ENCODE results near the gene TSHZ2.
"Not testable (repeated sequence)": the region's sequence is repeated elsewhere in the genome, so short reads cannot be mapped to it uniquely, and the experiment has no call there.

Gene TSHZ2

DNA sequence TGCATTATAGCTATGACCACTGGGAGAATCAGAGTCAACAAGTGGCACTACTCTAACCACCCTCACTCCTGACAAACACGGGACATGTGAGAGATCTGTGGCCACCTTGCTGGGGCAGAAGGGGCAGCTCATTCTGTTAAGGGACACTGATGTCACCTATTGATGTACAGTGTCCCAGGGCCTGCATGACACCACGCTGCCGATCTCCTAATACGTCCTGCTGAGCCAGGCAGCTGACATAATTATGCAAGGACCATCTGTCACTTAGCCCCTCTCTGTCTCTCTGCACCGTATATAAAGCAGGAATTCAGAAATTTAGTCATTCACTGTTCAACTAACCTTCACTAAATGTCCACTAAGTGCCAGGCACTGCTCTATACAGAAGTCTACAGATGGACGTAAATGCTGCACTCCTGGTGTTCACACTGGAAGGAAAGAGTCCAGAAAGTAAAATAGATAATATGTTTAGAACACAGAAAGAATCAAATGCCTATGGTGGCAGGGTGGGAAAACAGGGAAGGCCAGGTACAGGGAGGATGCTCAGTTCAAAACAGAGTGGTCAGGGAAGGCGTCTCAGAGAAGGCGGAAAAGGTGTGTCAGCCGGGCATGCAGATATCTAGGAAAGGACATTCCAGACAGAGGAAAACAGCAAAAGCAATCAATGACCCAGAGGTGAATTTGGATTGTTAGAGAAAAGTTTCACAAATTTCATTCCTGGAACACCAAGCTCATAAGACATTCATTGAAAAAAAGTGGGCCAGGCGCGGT lies 447.7 kb downstream of the TSHZ2 start:
- no peak for DNase-seq (ENCODE audit: low spot score)

DNA sequence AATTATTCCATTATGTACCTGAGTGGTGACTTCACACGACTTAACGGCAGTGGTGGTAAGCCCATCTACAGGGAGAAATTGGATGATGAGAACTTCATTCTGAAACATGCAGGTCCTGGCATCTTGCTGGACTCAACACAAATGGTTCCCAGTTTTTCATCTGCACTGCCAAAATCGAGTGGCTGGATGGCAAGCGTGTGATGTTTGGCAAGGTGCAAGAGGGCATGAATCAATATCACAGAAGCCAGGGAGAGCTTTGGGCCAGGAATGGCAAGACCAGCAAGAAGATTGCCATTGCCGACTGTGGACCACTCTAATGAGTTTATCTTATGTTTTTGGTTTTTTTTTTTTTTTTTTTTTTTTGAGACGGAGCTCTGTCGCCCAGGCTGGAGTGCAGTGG lies 449.2 kb downstream of the TSHZ2 start:
- no peak for DNase-seq (ENCODE audit: low spot score)

DNA sequence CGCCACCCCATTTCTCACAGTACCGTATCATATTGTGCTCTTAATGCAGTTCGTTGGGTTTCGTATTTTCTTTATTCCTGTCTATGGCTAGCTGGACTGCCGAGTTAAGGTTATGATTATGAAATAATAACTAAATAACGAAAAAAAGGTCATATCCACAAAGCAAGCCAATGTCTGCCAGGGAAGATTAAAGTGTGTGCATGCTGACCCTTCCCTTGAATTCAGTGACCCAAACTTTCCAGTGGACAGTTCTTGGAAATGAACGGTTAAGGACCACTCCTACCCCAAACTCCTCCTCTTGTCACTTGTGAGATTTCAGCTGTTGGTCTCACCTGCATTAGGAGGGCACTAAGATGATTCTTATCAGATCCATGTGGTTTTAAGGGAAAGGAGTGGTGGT lies 449.9 kb downstream of the TSHZ2 start:
- DNase-seq (ENCODE audit: low spot score): no peak

DNA sequence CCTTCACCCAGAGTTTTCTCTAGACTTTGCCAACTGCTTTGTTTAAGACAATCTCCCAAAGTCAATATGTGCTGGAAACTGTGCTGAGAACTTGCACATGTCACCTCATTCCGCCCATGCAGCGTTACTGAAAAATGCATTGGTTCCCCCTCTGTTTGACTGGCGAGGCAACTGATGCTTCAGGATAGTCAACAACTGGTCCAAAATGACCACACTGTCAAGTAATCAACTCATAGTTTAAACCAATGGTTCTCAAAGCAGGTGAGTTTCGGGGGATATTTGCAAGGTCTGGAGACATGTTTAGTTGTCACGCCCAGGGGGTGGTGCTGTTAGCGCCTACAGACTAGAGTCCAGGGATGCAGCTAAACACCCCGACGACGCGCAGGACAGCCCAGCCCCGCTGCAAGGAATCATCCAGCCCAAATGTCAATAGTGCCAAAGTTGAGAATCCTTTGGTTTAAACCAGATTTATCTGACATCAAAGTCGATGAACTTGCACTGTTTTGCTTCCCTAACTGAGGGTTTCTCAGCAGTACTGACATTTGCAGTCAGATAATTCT lies 451.5 kb downstream of the TSHZ2 start:
- no peak for DNase-seq (ENCODE audit: low spot score)

- no peak for DNase-seq (ENCODE audit: low spot score)
These were observed 453.3 kb downstream of the TSHZ2 start for GRCh38 chr20:53425481-53425880.

DNA sequence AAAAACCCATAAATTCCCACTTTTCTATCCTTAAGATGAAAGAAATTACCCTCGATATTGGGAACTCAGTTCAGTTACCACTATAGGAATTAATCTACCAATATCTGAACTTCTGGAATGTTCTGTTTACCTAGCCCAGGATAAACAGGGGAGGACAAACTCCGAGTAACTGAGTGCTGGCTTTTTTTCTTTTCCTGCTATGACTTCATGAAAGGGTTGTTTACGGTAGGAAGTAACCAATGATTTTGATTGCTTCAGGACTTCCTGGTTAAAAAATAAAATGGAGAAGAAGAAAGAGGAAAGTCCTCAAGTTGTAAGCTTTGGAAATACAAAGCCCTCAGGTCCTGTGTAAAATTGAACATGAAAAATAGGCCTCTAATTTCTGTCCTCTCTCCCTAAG lies 453.8 kb downstream of the TSHZ2 start:
- DNase-seq (ENCODE audit: low spot score): no peak

DNA sequence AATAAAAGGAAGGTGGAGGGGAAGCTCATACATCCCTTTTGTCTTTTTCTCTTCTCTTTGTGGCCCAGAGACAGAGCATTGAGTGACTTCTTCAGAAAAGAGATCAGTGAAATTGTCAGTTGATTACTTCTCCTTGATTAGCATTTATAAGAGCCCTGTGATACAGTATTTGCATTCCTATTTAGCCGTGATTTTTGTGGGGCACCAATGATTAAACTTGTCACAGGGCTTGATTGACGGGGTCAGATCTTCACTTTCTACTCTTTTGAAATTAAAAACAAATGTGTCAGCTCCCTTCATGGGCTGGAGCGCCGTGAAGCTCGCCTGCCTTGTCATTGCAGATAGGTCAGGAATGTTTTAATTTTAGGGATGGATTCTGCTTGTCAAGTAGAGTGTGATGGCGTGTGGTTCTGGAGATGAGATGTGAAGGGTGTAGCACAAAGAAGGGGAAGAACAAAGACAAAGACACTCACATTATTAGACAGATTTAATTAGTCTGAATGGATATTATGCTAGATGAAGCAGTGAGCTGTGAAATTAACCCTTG lies 454.7 kb downstream of the TSHZ2 start:
- no peak for DNase-seq (ENCODE audit: low spot score)

- DNase-seq (ENCODE audit: low spot score): no peak
These were observed 455.8 kb downstream of the TSHZ2 start for GRCh38 chr20:53427951-53428350.

DNA sequence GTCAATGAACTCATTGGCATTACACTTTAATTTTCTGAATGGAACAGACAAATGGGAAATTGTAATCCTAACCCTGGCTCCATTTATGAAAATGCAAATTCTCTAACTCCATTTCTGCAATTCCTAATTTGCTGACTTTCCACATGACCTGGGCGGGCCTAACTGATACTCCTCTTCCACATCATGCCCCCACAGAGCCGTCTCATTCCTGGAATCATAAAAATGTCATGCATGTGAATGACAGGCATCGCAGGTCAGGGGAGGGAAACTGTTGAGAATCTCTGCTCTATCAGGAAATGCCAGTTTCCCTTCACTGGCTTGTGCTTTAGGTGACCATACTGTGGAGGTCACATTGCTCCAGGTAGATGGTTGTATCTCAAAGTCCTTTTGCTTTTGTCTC lies 456.4 kb downstream of the TSHZ2 start:
- no peak for DNase-seq (ENCODE audit: low spot score)

- no peak for DNase-seq (ENCODE audit: low spot score)
These were observed 456.8 kb downstream of the TSHZ2 start for GRCh38 chr20:53428996-53429395.

DNA sequence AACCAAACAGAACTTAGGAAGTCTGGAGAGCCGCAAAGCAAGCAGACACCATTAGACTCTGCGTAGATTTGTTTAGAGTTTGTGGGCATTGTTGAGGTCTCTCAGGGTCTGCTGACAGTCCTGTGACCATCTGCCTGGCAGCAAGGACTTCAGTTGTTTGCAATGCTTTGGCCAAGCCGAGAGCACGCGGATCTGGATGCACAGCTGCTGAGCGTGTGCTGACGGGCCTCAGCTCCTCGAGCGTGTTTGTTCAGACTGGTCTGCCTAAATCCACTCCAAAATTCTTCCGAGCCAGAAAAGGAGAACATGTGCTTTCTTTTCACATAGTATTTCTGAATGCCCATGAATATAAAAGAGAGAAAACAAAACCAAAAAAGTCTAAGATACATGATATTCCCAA lies 462.5 kb downstream of the TSHZ2 start:
- no peak for DNase-seq (ENCODE audit: low spot score)

- not testable (repeated sequence) for DNase-seq (ENCODE audit: low spot score)
These were observed 464.8 kb downstream of the TSHZ2 start for GRCh38 chr20:53436927-53437326.

DNA sequence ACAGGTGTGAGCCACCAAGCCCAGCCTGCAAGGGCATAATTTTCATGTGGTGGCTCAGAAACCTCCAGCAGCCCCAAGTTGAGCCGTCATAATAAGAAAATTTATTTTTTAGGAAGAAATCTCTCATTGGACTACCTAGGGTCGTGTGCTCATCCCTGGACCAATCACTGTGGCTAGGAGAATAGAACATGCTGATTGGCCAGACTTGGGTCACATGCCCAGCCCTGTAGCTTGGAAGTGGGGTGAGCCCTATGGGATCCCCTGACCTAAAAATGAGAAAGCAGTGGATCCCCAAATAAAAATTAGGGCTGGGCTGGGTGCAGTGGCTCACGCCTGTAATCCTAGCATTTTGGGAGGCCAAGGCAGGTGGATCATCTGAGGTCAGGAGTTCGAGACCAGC lies 466.2 kb downstream of the TSHZ2 start:
- no peak for DNase-seq (ENCODE audit: low spot score)

DNA sequence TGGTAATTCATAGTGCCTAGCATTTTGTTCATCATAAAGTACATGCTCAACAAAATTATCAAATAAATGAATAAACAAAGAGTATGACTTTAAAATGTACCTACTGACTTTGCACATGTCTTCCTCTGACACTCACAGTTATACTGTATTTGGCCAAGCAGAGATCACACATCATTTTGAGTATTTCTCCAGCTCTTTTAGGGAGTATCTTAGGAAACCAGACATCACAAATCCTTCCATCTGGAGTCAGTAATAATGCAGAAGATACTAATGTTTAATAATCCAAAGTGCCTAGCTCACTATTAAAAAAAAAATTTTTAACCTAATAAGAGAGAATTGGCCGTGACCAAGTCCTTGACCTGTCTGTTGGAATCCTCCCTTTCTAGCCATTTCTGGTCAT lies 466.9 kb downstream of the TSHZ2 start:
- DNase-seq (ENCODE audit: low spot score): no peak

- DNase-seq (ENCODE audit: low spot score): no peak
These were observed 467.5 kb downstream of the TSHZ2 start for GRCh38 chr20:53439616-53440015.

GRCh38 chr20:53444401-53445149 lies 472.4 kb downstream of the TSHZ2 start:
- DNase-seq (ENCODE audit: low spot score): no peak

GRCh38 chr20:53445321-53445731 lies 473.2 kb downstream of the TSHZ2 start:
- DNase-seq (ENCODE audit: low spot score): no peak

- no peak for DNase-seq (ENCODE audit: low spot score)
These were observed 473.8 kb downstream of the TSHZ2 start for GRCh38 chr20:53445932-53446331.

DNA sequence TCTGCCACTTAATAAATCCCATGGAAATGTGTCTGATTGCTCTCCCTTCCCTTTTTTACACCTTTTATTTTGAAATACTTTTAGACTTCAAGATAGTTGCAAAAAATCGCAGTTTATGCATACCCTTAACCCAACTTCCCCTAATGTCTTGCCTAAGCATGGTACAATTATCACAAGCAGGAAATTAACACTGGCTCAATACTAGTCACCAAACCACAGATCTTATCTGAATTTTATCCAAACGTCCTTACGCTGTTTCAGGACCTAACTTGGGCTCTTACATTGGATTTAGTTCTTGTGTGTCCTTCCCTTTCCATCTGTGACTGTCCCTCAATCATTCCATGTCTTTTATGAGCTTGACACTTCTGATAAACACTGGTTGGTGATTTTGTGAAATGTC lies 475.2 kb downstream of the TSHZ2 start:
- no peak for DNase-seq (ENCODE audit: low spot score)

- no peak for DNase-seq (ENCODE audit: low spot score)
These were observed 476.3 kb downstream of the TSHZ2 start for GRCh38 chr20:53448426-53448825.

DNA sequence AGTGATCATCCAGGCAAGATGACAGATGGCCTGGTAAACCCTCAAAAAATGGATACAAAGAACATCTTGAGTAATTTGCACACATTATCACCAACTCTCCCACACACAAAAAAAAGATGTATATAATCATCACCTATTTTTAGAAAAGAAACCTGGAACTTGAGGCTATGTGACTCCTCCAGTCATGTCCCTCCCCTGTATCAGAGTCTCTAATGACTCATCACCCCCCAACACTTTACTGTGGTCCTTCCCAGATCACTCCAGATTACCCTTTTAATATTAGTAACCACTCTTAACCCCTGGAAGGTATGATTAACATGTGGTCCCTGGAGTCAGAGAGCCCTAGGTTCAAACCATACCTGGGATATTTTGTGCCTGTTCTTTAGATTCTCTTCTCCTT lies 476.7 kb downstream of the TSHZ2 start:
- no peak for DNase-seq (ENCODE audit: low spot score)

DNA sequence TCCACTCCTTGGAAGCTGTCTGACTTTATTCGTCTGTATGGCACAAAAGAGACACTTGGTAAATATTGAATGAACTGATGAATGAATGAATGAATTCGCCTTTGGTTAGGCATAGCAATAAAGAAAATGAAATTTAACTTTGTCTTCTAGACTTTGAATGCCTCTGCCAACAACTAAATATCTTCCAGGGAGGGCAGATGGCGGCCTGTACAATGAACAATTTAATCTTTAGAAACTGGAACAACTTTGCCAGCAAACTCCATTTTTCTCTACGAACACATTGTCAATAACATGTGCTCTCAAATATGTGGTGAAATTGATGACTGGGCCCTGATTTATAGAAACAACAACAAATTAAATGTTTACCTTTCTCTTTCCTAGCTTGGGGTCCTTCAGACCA lies 480.9 kb downstream of the TSHZ2 start:
- no peak for DNase-seq (ENCODE audit: low spot score)

GRCh38 chr20:53454675-53455276 lies 482.6 kb downstream of the TSHZ2 start:
- no peak for DNase-seq (ENCODE audit: low spot score)

All from putamen (tissue), 1 donor.